ENCODE measurements around the gene PDLIM5.

DNA sequence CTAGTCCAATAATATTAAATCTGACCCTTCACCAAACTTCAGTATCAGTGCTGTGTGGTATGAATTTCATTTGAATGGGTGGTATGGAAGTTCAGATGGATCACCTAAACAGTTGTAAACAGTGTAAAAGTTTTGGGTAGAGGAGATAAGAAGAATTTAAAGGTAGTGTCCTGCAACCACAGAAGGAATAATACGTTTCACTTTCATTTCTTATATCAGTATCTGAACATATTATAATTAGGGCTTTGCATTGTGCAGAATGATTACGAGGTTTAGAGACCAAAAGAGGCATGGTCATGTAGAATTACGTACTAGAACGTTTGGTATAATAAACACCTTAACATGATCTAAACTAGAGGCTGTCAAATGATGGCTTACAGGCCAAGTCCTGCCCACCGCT is 116.1 kb downstream of the PDLIM5 start:
- TF ChIP-seq, protein P1, sequence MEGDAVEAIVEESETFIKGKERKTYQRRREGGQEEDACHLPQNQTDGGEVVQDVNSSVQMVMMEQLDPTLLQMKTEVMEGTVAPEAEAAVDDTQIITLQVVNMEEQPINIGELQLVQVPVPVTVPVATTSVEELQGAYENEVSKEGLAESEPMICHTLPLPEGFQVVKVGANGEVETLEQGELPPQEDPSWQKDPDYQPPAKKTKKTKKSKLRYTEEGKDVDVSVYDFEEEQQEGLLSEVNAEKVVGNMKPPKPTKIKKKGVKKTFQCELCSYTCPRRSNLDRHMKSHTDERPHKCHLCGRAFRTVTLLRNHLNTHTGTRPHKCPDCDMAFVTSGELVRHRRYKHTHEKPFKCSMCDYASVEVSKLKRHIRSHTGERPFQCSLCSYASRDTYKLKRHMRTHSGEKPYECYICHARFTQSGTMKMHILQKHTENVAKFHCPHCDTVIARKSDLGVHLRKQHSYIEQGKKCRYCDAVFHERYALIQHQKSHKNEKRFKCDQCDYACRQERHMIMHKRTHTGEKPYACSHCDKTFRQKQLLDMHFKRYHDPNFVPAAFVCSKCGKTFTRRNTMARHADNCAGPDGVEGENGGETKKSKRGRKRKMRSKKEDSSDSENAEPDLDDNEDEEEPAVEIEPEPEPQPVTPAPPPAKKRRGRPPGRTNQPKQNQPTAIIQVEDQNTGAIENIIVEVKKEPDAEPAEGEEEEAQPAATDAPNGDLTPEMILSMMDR (conservative IDR thresholded peaks at IDR 0.05 in 1 of 2, IDR thresholded peaks at IDR 0.05 in 1 of 2; ENCODE audit: extremely low read depth in 1 of 2, insufficient read depth in 1 of 2, low read depth in 1 of 2, low read length in 2 of 2): no peak
- TF ChIP-seq EZH2 (IDR thresholded peaks at IDR 0.05; ENCODE audit: borderline replicate concordance, low read length): no peak

Data from mammary epithelial cell (primary cell).